Measurements from ENCODE around the gene TRO. TPM values are rescaled to one million over a fixed set of nuclear protein-coding genes. Genes with fewer than 3 reads are reported as not detected.

Gene TRO
- total RNA-seq, 1 experiment from 2014 or later = not detected

DNA sequence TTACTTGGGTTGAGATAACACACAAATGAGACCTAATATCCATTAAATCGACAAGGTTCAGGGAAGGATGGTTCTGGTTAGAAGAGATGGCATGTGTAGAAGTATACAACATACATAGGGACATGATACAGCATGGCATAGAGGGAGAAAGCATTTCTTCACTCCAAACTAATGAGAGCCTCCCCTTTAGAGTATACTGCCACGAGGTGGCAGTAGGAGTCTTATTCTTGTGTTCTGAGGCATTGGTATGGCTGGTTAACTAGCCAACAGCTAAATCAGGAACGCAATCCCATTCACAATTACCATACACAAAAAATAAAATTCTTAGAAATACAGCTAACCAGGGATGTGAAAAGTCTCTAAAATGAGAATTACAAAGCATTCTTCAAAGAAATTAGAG, 29.1 kb upstream of the TRO start:
- Histone ChIP-seq H3K4me2 (no peak overlapping the region), H3K4me3 (no peak overlapping the region), H4K20me1 (ENCODE audit: insufficient read depth) (no peaks in the 10 kb centered on the region), H3K79me2 (ENCODE audit: low read depth) (no peaks in the 10 kb centered on the region), H3K27me3 (ENCODE audit: insufficient read depth, low read depth) (no peaks in the 10 kb centered on the region), H3K36me3 (ENCODE audit: low read depth) (no peaks in the 10 kb centered on the region), H3K9me3 (ENCODE audit: insufficient read depth, low read depth) (no peaks in the 10 kb centered on the region), H3K4me1 (replicated peaks; ENCODE audit: insufficient read depth) (no peaks in the 10 kb centered on the region), H3F3A (ENCODE audit: insufficient read depth, low read depth) (no peaks in the 10 kb centered on the region), H3K27ac (no peak overlapping the region), H3K9me2 (ENCODE audit: insufficient read depth) (no peaks in the 10 kb centered on the region), H2AFZ (no peak overlapping the region)
- TF ChIP-seq, protein P1, sequence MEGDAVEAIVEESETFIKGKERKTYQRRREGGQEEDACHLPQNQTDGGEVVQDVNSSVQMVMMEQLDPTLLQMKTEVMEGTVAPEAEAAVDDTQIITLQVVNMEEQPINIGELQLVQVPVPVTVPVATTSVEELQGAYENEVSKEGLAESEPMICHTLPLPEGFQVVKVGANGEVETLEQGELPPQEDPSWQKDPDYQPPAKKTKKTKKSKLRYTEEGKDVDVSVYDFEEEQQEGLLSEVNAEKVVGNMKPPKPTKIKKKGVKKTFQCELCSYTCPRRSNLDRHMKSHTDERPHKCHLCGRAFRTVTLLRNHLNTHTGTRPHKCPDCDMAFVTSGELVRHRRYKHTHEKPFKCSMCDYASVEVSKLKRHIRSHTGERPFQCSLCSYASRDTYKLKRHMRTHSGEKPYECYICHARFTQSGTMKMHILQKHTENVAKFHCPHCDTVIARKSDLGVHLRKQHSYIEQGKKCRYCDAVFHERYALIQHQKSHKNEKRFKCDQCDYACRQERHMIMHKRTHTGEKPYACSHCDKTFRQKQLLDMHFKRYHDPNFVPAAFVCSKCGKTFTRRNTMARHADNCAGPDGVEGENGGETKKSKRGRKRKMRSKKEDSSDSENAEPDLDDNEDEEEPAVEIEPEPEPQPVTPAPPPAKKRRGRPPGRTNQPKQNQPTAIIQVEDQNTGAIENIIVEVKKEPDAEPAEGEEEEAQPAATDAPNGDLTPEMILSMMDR (conservative IDR thresholded peaks at IDR 0.05) = peak; percentile 59
- no peak for TF ChIP-seq EZH2 (IDR thresholded peaks at IDR 0.05; ENCODE audit: low read depth)
- DNase-seq = peak in 1 of 2 experiments; percentile 28
- no TSS peak for BruUV-seq (replicated peaks)
- intact Hi-C loops (cut with micrococcal nuclease; ENCODE audit: unreplicated experiment) = loop anchor here (5.0 kb wide), 1 partner anchor 166 kb away; no protein-coding TSS in a partner anchor
- POLR2A ChIA-PET (ENCODE audit: unreplicated experiment) = no interaction called here
- CTCF ChIA-PET = no interaction called here

DNA sequence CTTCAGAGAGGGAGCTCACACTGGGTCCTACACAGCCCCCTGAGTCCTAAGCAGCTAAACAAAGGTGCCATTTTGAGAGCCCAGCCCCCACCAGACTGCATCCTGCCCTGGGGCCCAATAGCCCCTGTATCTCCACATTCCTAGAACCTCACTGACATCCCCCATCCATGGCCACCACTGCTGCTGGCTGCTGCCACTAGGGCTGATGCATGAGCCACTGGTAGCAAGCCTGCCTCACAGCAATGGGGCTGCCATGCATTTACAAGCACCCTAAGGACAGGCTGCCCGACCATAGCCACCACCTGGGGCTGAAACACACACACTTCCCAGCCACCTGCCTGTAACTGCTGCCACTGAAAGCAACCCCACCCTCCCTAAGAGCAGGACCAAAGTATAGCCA, 26.5 kb upstream of the TRO start:
- Histone ChIP-seq H3K4me2 (no peak overlapping the region), H3K9me3 (ENCODE audit: insufficient read depth, low read depth) (no peaks in the 10 kb centered on the region), H3K36me3 (ENCODE audit: low read depth) (no peaks in the 10 kb centered on the region), H3K79me2 (ENCODE audit: low read depth) (no peaks in the 10 kb centered on the region), H3K27ac (no peak overlapping the region), H2AFZ (no peak overlapping the region), H3K9me2 (ENCODE audit: insufficient read depth) (no peaks in the 10 kb centered on the region), H3K27me3 (ENCODE audit: insufficient read depth, low read depth) (peaks cover 3% of the 10 kb centered on the region; the same call in 1 of the 2 replicates), H3F3A (ENCODE audit: insufficient read depth, low read depth) (no peaks in the 10 kb centered on the region), H3K4me1 (replicated peaks; ENCODE audit: insufficient read depth) (no peaks in the 10 kb centered on the region), H3K4me3 (no peak overlapping the region), H4K20me1 (ENCODE audit: insufficient read depth) (no peaks in the 10 kb centered on the region)
- POLR2A ChIA-PET (ENCODE audit: unreplicated experiment) = no interaction called here
- BruUV-seq (replicated peaks) = no TSS peak
- no peak for DNase-seq
- intact Hi-C loops (cut with micrococcal nuclease; ENCODE audit: unreplicated experiment) = loop anchor here (5.0 kb wide), 1 partner anchor 163 kb away; no protein-coding TSS in a partner anchor
- CTCF ChIA-PET = no interaction called here
- TF ChIP-seq EZH2 (IDR thresholded peaks at IDR 0.05; ENCODE audit: low read depth) = no peak
- TF ChIP-seq, protein P1 (conservative IDR thresholded peaks at IDR 0.05) = no peak

- no peak overlapping the region for H3K4me2 ChIP-seq
- no peak overlapping the region for H2AFZ ChIP-seq
- H3K79me2 ChIP-seq (ENCODE audit: low read depth) = no peaks in the 10 kb centered on the region
- H3K36me3 ChIP-seq (ENCODE audit: low read depth) = no peaks in the 10 kb centered on the region
- TF ChIP-seq EZH2 (IDR thresholded peaks at IDR 0.05; ENCODE audit: low read depth) = no peak
- TF ChIP-seq, protein P1 (conservative IDR thresholded peaks at IDR 0.05) = no peak
- H4K20me1 ChIP-seq (ENCODE audit: insufficient read depth) = no peaks in the 10 kb centered on the region
- no peaks in the 10 kb centered on the region for H3K9me2 ChIP-seq (ENCODE audit: insufficient read depth)
- POLR2A ChIA-PET (ENCODE audit: unreplicated experiment) = no interaction called here
- H3K9me3 ChIP-seq (ENCODE audit: insufficient read depth, low read depth) = no peaks in the 10 kb centered on the region
- CTCF ChIA-PET = no interaction called here
- H3K4me1 ChIP-seq (replicated peaks; ENCODE audit: insufficient read depth) = no peaks in the 10 kb centered on the region
- no peaks in the 10 kb centered on the region for H3K27me3 ChIP-seq (ENCODE audit: insufficient read depth, low read depth)
- BruUV-seq (replicated peaks) = no TSS peak
- H3K27ac ChIP-seq = no peak overlapping the region
- no peak overlapping the region for H3K4me3 ChIP-seq
- no peaks in the 10 kb centered on the region for H3F3A ChIP-seq (ENCODE audit: insufficient read depth, low read depth)
- DNase-seq = no peak
- intact Hi-C loops (cut with micrococcal nuclease; ENCODE audit: unreplicated experiment) = no loop called here
Observed at GRCh38 chrX:54909941-54910340, 10.7 kb upstream of the TRO start.

All from PC-9 (cell line).